Measurements from ENCODE around the gene RABAC1. TPM values are rescaled to one million over a fixed set of nuclear protein-coding genes. Genes with fewer than 3 reads are reported as not detected.

Gene RABAC1
- total and polyA plus RNA-seq, 7 donors, result 48.9 to 131 (median 65.3) TPM

DNA sequence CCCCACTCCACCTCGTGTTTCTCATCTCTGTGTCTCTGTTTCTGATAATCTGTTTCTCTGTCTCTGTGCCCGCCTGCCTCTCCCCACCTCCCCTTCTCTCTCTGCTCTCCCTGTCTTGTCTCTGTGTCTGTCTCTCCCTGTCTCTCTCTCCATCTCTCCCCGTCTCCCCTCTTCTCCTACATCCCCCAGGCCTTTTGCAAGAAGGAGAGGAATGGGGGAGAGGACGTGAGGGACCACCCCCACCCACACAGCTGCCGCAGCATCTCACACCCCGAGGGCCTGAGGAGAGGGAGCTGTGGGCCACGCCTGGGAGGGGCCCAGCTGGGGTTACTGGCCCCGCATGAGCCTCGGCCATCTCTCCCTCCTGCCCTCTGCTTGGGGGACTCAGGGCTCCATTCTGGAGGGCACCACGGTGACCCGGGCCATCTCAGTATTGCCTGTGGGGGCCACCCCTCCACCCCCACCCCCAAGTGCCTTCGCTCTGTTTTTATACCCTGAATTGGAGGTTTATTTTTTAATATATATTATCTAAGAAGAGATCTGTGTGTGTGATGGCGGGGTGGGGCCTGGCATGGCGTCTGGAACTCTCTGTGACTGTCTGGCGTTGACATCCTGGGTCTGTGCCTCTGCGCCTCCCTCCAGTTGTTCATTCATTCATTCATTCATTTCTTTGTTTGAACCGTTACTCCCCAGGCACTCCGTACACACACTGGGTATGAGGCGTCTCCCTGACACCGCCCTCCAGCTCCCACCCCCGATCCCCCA, 52.0 kb downstream of the RABAC1 start:
- intact Hi-C loops (cut with DNase I), result no loop called here
- no peak overlapping the region for H3K4me3 ChIP-seq
- TF ChIP-seq CTCF (IDR thresholded peaks at IDR 0.05), result no peak
- ATAC-seq, result no peak
- peaks cover 0 to 13% (median 5%) of the 10 kb centered on the region in 3 donors for H3K27me3 ChIP-seq (ENCODE audit: insufficient read depth in 3 of 3, low read length in 2 of 3)
- DNase-seq, result no peak
- peaks cover 4 to 52% of the 10 kb centered on the region in 2 donors for H3K36me3 ChIP-seq (ENCODE audit: insufficient read depth in 1 of 2, low read depth in 1 of 2)
- H3K27ac ChIP-seq, result no peak overlapping the region
- WGBS, 3 donors, result 74 to 76% (median 76%) methylated on average over 21 of the region's 21 CpGs
- no peaks in the 10 kb centered on the region for H3K4me1 ChIP-seq
- no peaks in the 10 kb centered on the region for H3K9me3 ChIP-seq

Other genes with a start within 250 kb of the RABAC1 start
- gene CEACAM6, start 203.8 kb downstream of the RABAC1 start, total RNA-seq, result under 1 TPM in 2 of 4 donors, not detected in 2; 0.17 to 0.27 TPM
- gene CEACAM6, start 203.8 kb downstream of the RABAC1 start, polyA plus RNA-seq, result under 1 TPM in 2 of 3 donors, not detected in 1; 0.03 TPM
- under 1 TPM in 1 of 4 donors, not detected in 3; 0.59 TPM for gene CEACAM3, start 162.7 kb downstream of the RABAC1 start, total RNA-seq
- under 1 TPM in 2 of 3 donors, not detected in 1; 0.01 to 0.05 TPM for gene CEACAM3, start 162.7 kb downstream of the RABAC1 start, polyA plus RNA-seq
- gene LYPD4, start 114.6 kb downstream of the RABAC1 start, total RNA-seq, result not detected
- not detected for gene LYPD4, start 114.6 kb downstream of the RABAC1 start, polyA plus RNA-seq
- gene DMRTC2, start 114.3 kb downstream of the RABAC1 start, total RNA-seq, result not detected
- gene DMRTC2, start 114.3 kb downstream of the RABAC1 start, polyA plus RNA-seq, result not detected
- 100 to 1,000 TPM; 593 to 962 (median 730) TPM for gene RPS19, start 99.1 kb downstream of the RABAC1 start, total RNA-seq
- gene RPS19, start 99.1 kb downstream of the RABAC1 start, polyA plus RNA-seq, result 1,000 to 10,000 TPM; 1,218 to 2,236 (median 1,284) TPM
- 1 to 10 TPM in 2 of 4 donors, under 1 TPM in 2; 0.30 to 1.4 (median 0.91) TPM for gene CD79A, start 82.0 kb downstream of the RABAC1 start, total RNA-seq
- 1 to 10 TPM in 1 of 3 donors, under 1 TPM in 2; 0.30 to 1.3 (median 0.87) TPM for gene CD79A, start 82.0 kb downstream of the RABAC1 start, polyA plus RNA-seq
- gene ARHGEF1, start 76.1 kb downstream of the RABAC1 start, total RNA-seq, result 10 to 100 TPM; 15.8 to 22.2 (median 21.3) TPM
- 10 to 100 TPM; 20.4 to 28.0 (median 20.7) TPM for gene ARHGEF1, start 76.1 kb downstream of the RABAC1 start, polyA plus RNA-seq
- not detected for gene ERFL, start 30.9 kb downstream of the RABAC1 start, total RNA-seq
- under 1 TPM in 1 of 3 donors, not detected in 2; 0.03 TPM for gene ERFL, start 30.9 kb downstream of the RABAC1 start, polyA plus RNA-seq
- under 1 TPM in 2 of 4 donors, not detected in 2; 0.15 to 0.24 TPM for gene ATP1A3, start 34.9 kb upstream of the RABAC1 start, total RNA-seq
- gene ATP1A3, start 34.9 kb upstream of the RABAC1 start, polyA plus RNA-seq, result under 1 TPM in 2 of 3 donors, not detected in 1; 0.12 to 0.17 TPM
- under 1 TPM; 0.42 to 0.88 (median 0.54) TPM for gene GRIK5, start 110.9 kb upstream of the RABAC1 start, total RNA-seq
- gene GRIK5, start 110.9 kb upstream of the RABAC1 start, polyA plus RNA-seq, result under 1 TPM; 0.26 to 0.45 (median 0.29) TPM
- gene ZNF574, start 116.8 kb upstream of the RABAC1 start, total RNA-seq, result 10 to 100 TPM in 2 of 4 donors, 1 to 10 TPM in 2; 8.7 to 11.2 (median 9.8) TPM
- 1 to 10 TPM; 6.4 to 8.4 (median 6.9) TPM for gene ZNF574, start 116.8 kb upstream of the RABAC1 start, polyA plus RNA-seq
- under 1 TPM; 0.30 to 0.86 (median 0.58) TPM for gene POU2F2, start 173.1 kb upstream of the RABAC1 start, total RNA-seq
- gene POU2F2, start 173.1 kb upstream of the RABAC1 start, polyA plus RNA-seq, result under 1 TPM; 0.14 to 0.46 (median 0.26) TPM

Data from psoas muscle (tissue), 8 donors.